Vagina (tissue), 2 donors: ENCODE results near the gene LVRN. TPM values are rescaled to one million over a fixed set of nuclear protein-coding genes. Genes with fewer than 3 reads are reported as not detected.

ENCODE experiments used
- DNase-seq, 2 donors: peaks; one replicate each; pipeline ENCODE4 v3.0.0-alpha.2; 2017; ENCODE audit errors: extremely low spot score in 2 of 2
- H3K27ac ChIP-seq: fragments of 200-600 bp; sonication (generic); one replicate; pipeline ENCODE4 v1.5.1; 2019
- H3K27me3 ChIP-seq: fragments of 200-600 bp; sonication (generic); one replicate; pipeline ENCODE4 v1.5.1; 2019
- H3K36me3 ChIP-seq, 2 donors: fragments of 200-600 bp; sonication (generic); one replicate each; pipeline ENCODE4 v1.5.1; 2017 to 2019
- H3K4me1 ChIP-seq: fragments of 200-600 bp; sonication (generic); one replicate; pipeline ENCODE4 v1.5.1; 2019
- H3K4me3 ChIP-seq, 2 donors: fragments of 200-600 bp; sonication (generic); 1 replicate in 1 of 2; 2 replicates in 1 of 2; pipeline ENCODE4 v1.5.1; 2016 to 2019
- H3K9me3 ChIP-seq: fragments of 200-600 bp; sonication (generic); one replicate; pipeline ENCODE4 v1.5.1; 2019
- CTCF ChIP-seq, 3 experiments: fragments of 450-650 bp in 2 of 3; fragments of 200-600 bp in 1 of 3; sonication (generic) in 1 of 3; IDR thresholded peaks; one replicate each; pipeline ENCODE4 v1.5.1; 2017 to 2019; ENCODE audit warnings: antibody characterized with exemption in 3 of 3, mild to moderate bottlenecking in 2 of 3, moderate library complexity in 2 of 3
- POLR2A ChIP-seq, 2 donors: fragments of 450-650 bp; IDR thresholded peaks; one replicate each; pipeline ENCODE4 v1.6.1; 2017; ENCODE audit warnings: antibody characterized with exemption in 2 of 2, mild to moderate bottlenecking in 2 of 2, moderate library complexity in 2 of 2
- POLR2AphosphoS5 ChIP-seq, 2 donors: sonication (generic); formaldehyde crosslinking; IDR thresholded peaks; one replicate each; pipeline ENCODE4 v1.9.0; 2017; ENCODE audit warnings: antibody characterized with exemption in 2 of 2, mild to moderate bottlenecking in 2 of 2, low read depth in 1 of 2; ENCODE audit not compliant: insufficient read depth in 1 of 2
- intact Hi-C: fragments of 100-400 bp; cut with DNase I; formaldehyde crosslinking; loops from one replicate; pipeline ENCODE4 v1.15.1; 2023
- total RNA-seq: library from RNA; depleted of rRNA; stranded (reverse); fragments of >200 nt; gene quantifications from one replicate; pipeline ENCODE4 v1.2.3, GENCODE V29; 2016

LVRN gene
- total RNA-seq, 1 donor from 2014 or later, result 1.7 TPM

GRCh38 chr5:115977096-115977495 lies 14.8 kb downstream of the LVRN start:
- no peak overlapping the region for H3K4me3 ChIP-seq
- H3K27ac ChIP-seq, result no peak overlapping the region
- H3K36me3 ChIP-seq, result no peaks in the 10 kb centered on the region
- no peaks in the 10 kb centered on the region for H3K9me3 ChIP-seq
- no peak for TF ChIP-seq POLR2AphosphoS5 (IDR thresholded peaks at IDR 0.05; ENCODE audit: insufficient read depth in 1 of 2, low read depth in 1 of 2)
- no peak for TF ChIP-seq POLR2A (IDR thresholded peaks at IDR 0.05)
- no peak for TF ChIP-seq CTCF (IDR thresholded peaks at IDR 0.05)
- no peak for DNase-seq
- H3K4me1 ChIP-seq, result no peaks in the 10 kb centered on the region
- intact Hi-C loops, result no loop called here
- H3K27me3 ChIP-seq, result no peaks in the 10 kb centered on the region

- DNase-seq, result no peak
- intact Hi-C loops, result no loop called here
- TF ChIP-seq POLR2A (IDR thresholded peaks at IDR 0.05) (no peak), POLR2AphosphoS5 (IDR thresholded peaks at IDR 0.05; ENCODE audit: insufficient read depth in 1 of 2, low read depth in 1 of 2) (no peak), CTCF (IDR thresholded peaks at IDR 0.05) (no peak)
- no peaks in the 10 kb centered on the region for H3K9me3 ChIP-seq
- H3K4me3 ChIP-seq, result no peak overlapping the region
- H3K27ac ChIP-seq, result peak overlapping the region; percentile 51
- H3K36me3 ChIP-seq, result no peaks in the 10 kb centered on the region
- H3K4me1 ChIP-seq, result no peaks in the 10 kb centered on the region
- H3K27me3 ChIP-seq, result no peaks in the 10 kb centered on the region
Observed at GRCh38 chr5:115977988-115978387, 15.7 kb downstream of the LVRN start.

- intact Hi-C loops, result no loop called here
- Histone ChIP-seq H3K4me1 (no peaks in the 10 kb centered on the region), H3K27me3 (no peaks in the 10 kb centered on the region), H3K27ac (peak overlapping the region; percentile 51), H3K36me3 (no peaks in the 10 kb centered on the region), H3K4me3 (no peak overlapping the region), H3K9me3 (no peaks in the 10 kb centered on the region)
- no peak for TF ChIP-seq POLR2AphosphoS5 (IDR thresholded peaks at IDR 0.05; ENCODE audit: insufficient read depth in 1 of 2, low read depth in 1 of 2)
- no peak for TF ChIP-seq CTCF (IDR thresholded peaks at IDR 0.05)
- TF ChIP-seq POLR2A (IDR thresholded peaks at IDR 0.05), result no peak
- DNase-seq, result no peak
Observed at GRCh38 chr5:115978779-115979178, 16.5 kb downstream of the LVRN start.

GRCh38 chr5:115979201-115980041 lies 17.1 kb downstream of the LVRN start:
- TF ChIP-seq POLR2AphosphoS5 (IDR thresholded peaks at IDR 0.05; ENCODE audit: insufficient read depth in 1 of 2, low read depth in 1 of 2), result peak; percentile 7 to 44
- no peak for TF ChIP-seq POLR2A (IDR thresholded peaks at IDR 0.05)
- peak overlapping the region; percentile 51 for H3K27ac ChIP-seq
- DNase-seq, result no peak
- H3K9me3 ChIP-seq, result no peaks in the 10 kb centered on the region
- intact Hi-C loops, result no loop called here
- no peaks in the 10 kb centered on the region for H3K36me3 ChIP-seq
- no peaks in the 10 kb centered on the region for H3K27me3 ChIP-seq
- H3K4me1 ChIP-seq, result no peaks in the 10 kb centered on the region
- H3K4me3 ChIP-seq, result no peak overlapping the region

- Histone ChIP-seq H3K4me3 (no peak overlapping the region), H3K36me3 (no peaks in the 10 kb centered on the region), H3K9me3 (no peaks in the 10 kb centered on the region), H3K27me3 (no peaks in the 10 kb centered on the region), H3K4me1 (no peaks in the 10 kb centered on the region), H3K27ac (no peak overlapping the region)
- DNase-seq, result no peak
- intact Hi-C loops, result no loop called here
- TF ChIP-seq CTCF (IDR thresholded peaks at IDR 0.05) (no peak), POLR2AphosphoS5 (IDR thresholded peaks at IDR 0.05; ENCODE audit: insufficient read depth in 1 of 2, low read depth in 1 of 2) (no peak), POLR2A (IDR thresholded peaks at IDR 0.05) (no peak)
Observed at GRCh38 chr5:115983519-115983918, 21.2 kb downstream of the LVRN start.
